ENCODE data around the gene ACAP1.

Gene ACAP1

GRCh38 chr17:7369825-7370224 lies 33.5 kb downstream of the ACAP1 start:
- no peak overlapping the region for H3K27ac ChIP-seq
- ChIA-PET POLR2A (ENCODE audit: low non-redundant PET) (no interaction called here), CTCF (no interaction called here)
- TF ChIP-seq CTCF (conservative IDR thresholded peaks at IDR 0.05; ENCODE audit: low read depth): no peak
- no peak for DNase-seq (ENCODE audit: low spot score)

- ChIA-PET CTCF (no interaction called here), POLR2A (ENCODE audit: low non-redundant PET) (no interaction called here)
- DNase-seq (ENCODE audit: low spot score): no peak
- no peak overlapping the region for H3K27ac ChIP-seq
- TF ChIP-seq CTCF (conservative IDR thresholded peaks at IDR 0.05; ENCODE audit: low read depth): no peak
Measured at GRCh38 chr17:7370853-7371252, 34.5 kb downstream of the ACAP1 start.

- no peak for TF ChIP-seq CTCF (conservative IDR thresholded peaks at IDR 0.05; ENCODE audit: low read depth)
- no peak for DNase-seq (ENCODE audit: low spot score)
- POLR2A ChIA-PET (ENCODE audit: low non-redundant PET): no interaction called here
- CTCF ChIA-PET: interaction anchor here (0.7 to 1.5 kb wide), 2 partner anchors 19 to 28 kb away, joined by 4 to 5 read pairs; no protein-coding TSS in a partner anchor
- no peak overlapping the region for H3K27ac ChIP-seq
Measured at GRCh38 chr17:7374353-7374752, 38.0 kb downstream of the ACAP1 start.

- TF ChIP-seq CTCF (conservative IDR thresholded peaks at IDR 0.05; ENCODE audit: low read depth): no peak
- POLR2A ChIA-PET (ENCODE audit: low non-redundant PET): interaction anchor here (0.7 kb wide), 1 partner anchor 27 kb away, joined by 4 read pairs; the partner anchor contains the start of gene KCTD11
- CTCF ChIA-PET: interaction anchor here (1.0 kb wide), 1 partner anchor 58 kb away, joined by 5 read pairs; no protein-coding TSS in a partner anchor
- DNase-seq (ENCODE audit: low spot score): no peak
- no peak overlapping the region for H3K27ac ChIP-seq
Measured at GRCh38 chr17:7379134-7379533, 42.8 kb downstream of the ACAP1 start.

- CTCF ChIA-PET: interaction anchor here (0.5 to 0.9 kb wide), 2 partner anchors 13 to 25 kb away, joined by 3 read pairs; no protein-coding TSS in a partner anchor
- POLR2A ChIA-PET (ENCODE audit: low non-redundant PET): interaction anchor here (0.6 to 1.7 kb wide), 3 partner anchors 8 to 30 kb away, joined by 3 to 6 read pairs (median 5); no protein-coding TSS in a partner anchor
- no peak for TF ChIP-seq CTCF (conservative IDR thresholded peaks at IDR 0.05; ENCODE audit: low read depth)
- H3K27ac ChIP-seq: peak overlapping the region; percentile 70
- no peak for DNase-seq (ENCODE audit: low spot score)
Measured at GRCh38 chr17:7380321-7380720, 44.0 kb downstream of the ACAP1 start.

GRCh38 chr17:7380855-7381683 lies 44.7 kb downstream of the ACAP1 start, which contains the start of gene TNK1:
TSS of gene TNK1 (plus strand) at chr17:7381089. CDS start at chr17:7382927, 1,838 bp downstream.
- DNase-seq (ENCODE audit: low spot score): peak; percentile 48
- no peak for TF ChIP-seq CTCF (conservative IDR thresholded peaks at IDR 0.05; ENCODE audit: low read depth)
- H3K27ac ChIP-seq: peak within 1 kb of the TSS; percentile 70
- POLR2A ChIA-PET (ENCODE audit: low non-redundant PET): interaction anchor here (0.6 to 1.7 kb wide), 4 partner anchors 9 to 30 kb away, joined by 3 to 6 read pairs (median 4); partner anchors contain the start of gene TMEM95
- CTCF ChIA-PET: interaction anchor here (0.6 to 0.9 kb wide), 2 partner anchors 25 to 322 kb away, joined by 3 read pairs; no protein-coding TSS in a partner anchor
